ENCODE measurements around the gene CACNA1C.

The CACNA1C gene

GRCh38 chr12:2453076-2453760 lies 400.4 kb downstream of the CACNA1C start:
- H3K9me3 ChIP-seq: no peaks in the 10 kb centered on the region
- DNase-seq: no peak
- TF ChIP-seq CTCF (IDR thresholded peaks at IDR 0.05; ENCODE audit: low read depth, low read length): no peak
- peaks cover 5% of the 10 kb centered on the region; the same call in 1 of the 2 replicates for H3K4me1 ChIP-seq
- no peak overlapping the region for H3K4me3 ChIP-seq (ENCODE audit: low read depth, low read length)
- no peaks in the 10 kb centered on the region for H3K27me3 ChIP-seq
- H3K36me3 ChIP-seq: no peaks in the 10 kb centered on the region

DNA sequence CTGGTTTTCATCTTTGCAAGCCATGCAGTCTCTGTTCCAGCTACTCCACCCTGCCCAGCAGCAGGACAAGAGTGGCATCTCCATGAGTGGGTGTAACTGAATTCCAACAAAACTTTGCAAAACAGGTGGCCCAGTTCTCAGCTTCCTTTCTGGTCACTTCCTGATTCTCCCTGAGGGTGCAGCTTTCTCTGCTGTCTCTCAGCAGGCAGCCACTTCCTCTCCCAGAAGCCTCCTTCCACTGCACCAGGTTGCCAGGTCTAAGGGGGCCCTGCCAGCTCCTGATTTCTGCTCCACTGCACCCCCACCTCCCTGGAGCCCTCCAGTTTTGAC lies 400.9 kb downstream of the CACNA1C start:
- H3K9me3 ChIP-seq: no peaks in the 10 kb centered on the region
- TF ChIP-seq CTCF (IDR thresholded peaks at IDR 0.05; ENCODE audit: low read depth, low read length): no peak
- H3K4me1 ChIP-seq: peaks cover 5% of the 10 kb centered on the region; the same call in 1 of the 2 replicates
- no peak overlapping the region for H3K4me3 ChIP-seq (ENCODE audit: low read depth, low read length)
- H3K36me3 ChIP-seq: no peaks in the 10 kb centered on the region
- H3K27me3 ChIP-seq: no peaks in the 10 kb centered on the region
- no peak for DNase-seq

DNA sequence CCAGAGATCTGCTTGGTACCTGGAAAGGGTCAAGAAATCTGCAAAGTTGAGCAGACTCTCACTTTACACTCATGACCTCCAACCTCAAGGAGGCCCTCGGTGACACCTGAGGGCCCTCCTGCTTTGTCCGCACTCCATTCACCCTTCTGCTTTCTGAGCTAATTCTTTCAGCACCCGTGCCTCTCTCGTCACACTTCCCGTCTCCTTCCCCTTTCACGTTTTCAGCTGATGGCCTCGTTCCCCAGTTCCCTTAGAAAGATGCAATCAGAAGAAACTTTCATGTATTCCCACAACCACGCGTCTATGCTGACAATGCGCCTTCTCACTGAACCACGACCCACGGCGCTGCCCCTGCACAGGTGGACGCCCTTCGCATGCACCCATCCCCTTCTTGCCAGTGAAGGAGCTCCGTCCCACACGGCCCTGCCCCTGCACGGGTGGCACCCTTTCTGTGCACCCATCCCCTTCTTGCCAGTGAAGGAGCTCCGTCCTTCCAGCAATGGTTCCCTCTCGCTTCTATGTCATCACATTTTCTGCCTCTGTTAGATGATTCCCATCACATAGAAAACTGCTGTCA lies 401.9 kb downstream of the CACNA1C start:
- no peak for DNase-seq
- Histone ChIP-seq H3K4me1 (peaks cover 5% of the 10 kb centered on the region; the same call in 1 of the 2 replicates), H3K36me3 (no peaks in the 10 kb centered on the region), H3K9me3 (no peaks in the 10 kb centered on the region), H3K27me3 (no peaks in the 10 kb centered on the region), H3K4me3 (ENCODE audit: low read depth, low read length) (no peak overlapping the region)
- no peak for TF ChIP-seq CTCF (IDR thresholded peaks at IDR 0.05; ENCODE audit: low read depth, low read length)

DNA sequence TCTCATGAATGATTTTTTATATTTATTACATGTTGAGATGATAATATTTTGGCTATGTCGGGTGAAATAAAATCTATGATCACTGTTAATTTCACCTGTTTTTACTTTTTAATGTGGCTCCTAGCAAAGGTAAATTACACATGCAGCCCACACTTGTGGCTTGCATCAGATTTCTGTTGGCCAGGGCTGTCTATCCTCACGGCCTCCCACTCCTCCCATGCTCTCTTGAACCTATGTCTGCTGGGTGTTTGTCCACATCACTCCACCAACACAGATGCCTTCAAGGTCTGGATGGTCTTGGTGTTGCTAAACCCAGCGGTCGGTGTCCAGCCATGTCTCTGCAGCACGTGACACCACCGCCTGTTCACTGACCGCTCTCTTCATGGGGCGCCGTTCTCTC lies 402.6 kb downstream of the CACNA1C start:
- no peaks in the 10 kb centered on the region for H3K9me3 ChIP-seq
- H3K36me3 ChIP-seq: no peaks in the 10 kb centered on the region
- no peaks in the 10 kb centered on the region for H3K27me3 ChIP-seq
- no peak for DNase-seq
- peaks cover 11% of the 10 kb centered on the region; the same call in 1 of the 2 replicates for H3K4me1 ChIP-seq
- no peak for TF ChIP-seq CTCF (IDR thresholded peaks at IDR 0.05; ENCODE audit: low read depth, low read length)
- no peak overlapping the region for H3K4me3 ChIP-seq (ENCODE audit: low read depth, low read length)

DNA sequence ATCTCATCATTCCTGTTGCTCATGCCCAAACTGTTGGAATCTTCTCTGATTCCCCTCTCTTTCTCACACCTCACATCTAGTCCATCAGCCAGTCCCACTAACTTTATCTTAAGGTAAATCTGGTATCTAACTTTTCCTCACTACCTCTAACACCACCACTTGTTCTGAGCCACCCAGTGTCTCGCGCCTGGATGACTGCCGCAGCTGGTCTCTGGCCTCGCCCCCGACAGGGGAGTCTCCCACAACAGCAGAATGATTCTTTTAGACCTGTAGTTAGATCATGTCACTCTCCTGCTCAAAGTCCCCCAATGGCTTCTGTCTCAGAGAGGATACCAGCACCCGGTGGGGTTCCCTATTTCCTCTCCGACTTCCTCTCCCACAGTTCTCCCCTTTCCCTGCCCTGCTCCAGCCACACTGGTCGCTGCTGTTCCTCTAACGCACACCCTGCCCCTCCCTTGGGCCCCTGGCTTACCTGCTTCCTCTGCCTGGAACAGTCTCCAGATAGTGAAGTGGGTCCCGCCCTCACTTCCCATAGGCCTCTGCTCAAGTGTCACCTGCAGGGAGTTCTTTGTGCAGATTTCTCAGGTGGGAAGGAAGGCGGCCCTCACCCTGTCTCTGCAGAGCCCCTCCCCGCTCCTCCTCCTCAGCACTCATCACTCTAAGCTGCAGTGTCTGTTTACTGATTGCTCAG lies 403.5 kb downstream of the CACNA1C start:
- Histone ChIP-seq H3K4me3 (ENCODE audit: low read depth, low read length) (no peak overlapping the region), H3K4me1 (peaks cover 11% of the 10 kb centered on the region; the same call in 1 of the 2 replicates), H3K36me3 (no peaks in the 10 kb centered on the region), H3K27me3 (no peaks in the 10 kb centered on the region), H3K9me3 (no peaks in the 10 kb centered on the region)
- no peak for TF ChIP-seq CTCF (IDR thresholded peaks at IDR 0.05; ENCODE audit: low read depth, low read length)
- DNase-seq: no peak

- Histone ChIP-seq H3K36me3 (no peaks in the 10 kb centered on the region), H3K4me3 (ENCODE audit: low read depth, low read length) (no peak overlapping the region), H3K27me3 (no peaks in the 10 kb centered on the region), H3K9me3 (no peaks in the 10 kb centered on the region), H3K4me1 (peaks cover 11% of the 10 kb centered on the region; the same call in 1 of the 2 replicates)
- DNase-seq: no peak
- TF ChIP-seq CTCF (IDR thresholded peaks at IDR 0.05; ENCODE audit: low read depth, low read length): no peak
Observed at GRCh38 chr12:2456813-2457186, 404.0 kb downstream of the CACNA1C start.
